ENCODE results near the gene IGFBP1.

The IGFBP1 gene

DNA sequence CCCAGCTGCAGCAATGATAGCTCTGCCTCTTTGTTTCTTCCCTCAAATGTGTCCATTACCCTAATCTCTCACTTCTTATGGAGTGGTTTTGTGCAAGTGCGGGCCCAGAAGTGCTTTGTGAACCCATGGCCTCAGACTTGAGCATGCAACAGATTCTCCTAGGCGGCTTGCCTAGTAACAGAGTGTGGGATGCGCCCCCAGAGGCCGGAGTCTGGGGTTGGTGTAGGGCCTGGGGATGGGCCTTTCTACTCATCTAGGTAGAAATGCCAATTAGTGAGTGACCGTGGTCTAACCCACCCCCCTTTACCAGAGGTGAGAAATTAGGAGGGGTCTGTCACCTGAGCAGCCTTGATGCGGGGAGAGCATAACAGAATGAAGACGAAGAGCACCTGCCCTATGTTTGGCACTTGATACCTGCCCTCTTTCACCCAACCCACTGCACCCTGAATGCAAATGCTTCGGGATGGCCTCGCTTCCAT, 7.0 kb upstream of the IGFBP1 start:
- no peak for DNase-seq

DNA sequence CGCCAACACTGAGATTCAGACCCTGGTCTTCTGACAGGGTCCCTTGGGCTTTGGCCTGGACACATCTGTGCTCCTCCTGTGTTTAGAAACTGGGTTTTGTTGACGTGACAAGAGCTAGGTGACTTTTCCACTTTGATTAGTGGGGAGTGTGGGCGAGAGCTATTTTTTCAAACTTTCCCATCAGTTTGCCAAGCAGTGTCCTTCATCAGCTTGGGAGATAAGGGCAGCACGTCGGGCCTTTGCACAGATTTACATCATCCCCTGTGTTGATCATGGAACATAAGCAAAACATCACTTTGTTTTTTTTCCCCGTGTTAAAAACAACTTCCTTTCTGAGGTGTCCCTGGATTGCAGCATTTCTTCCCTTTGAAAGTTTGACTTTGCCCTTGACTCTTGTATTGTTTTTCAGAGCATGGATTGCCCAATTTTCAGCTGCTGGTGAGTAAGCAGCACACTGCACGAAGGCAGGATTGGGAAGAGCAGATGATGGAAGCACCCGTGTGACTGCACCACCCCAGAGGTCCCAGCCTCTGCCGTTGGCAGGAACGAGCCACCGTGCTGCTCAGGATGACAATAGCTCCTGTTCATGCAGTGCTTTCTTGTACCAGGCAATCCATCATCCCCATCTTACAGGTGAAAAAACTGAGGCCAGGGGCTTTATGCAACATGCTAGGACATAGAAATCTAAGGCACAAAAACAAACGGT, 6.4 kb upstream of the IGFBP1 start:
- no peak for DNase-seq

DNA sequence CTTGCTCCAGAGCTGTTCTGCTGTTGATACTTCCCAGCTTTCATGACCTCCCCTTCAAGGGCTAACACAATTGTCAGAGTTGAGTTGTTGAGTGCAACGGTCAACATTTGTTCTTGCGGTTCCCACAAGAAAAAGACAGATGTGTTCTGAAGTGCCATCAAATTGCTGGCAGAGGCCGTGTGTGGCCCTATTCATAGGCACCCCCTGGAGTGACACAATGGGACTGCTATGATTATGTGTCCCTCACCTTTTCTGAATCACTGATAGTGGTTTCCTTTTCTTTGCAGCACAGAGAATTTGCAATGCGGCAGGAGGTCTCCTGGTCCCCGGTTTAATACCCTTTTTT, 5.8 kb upstream of the IGFBP1 start:
- no peak for DNase-seq

DNA sequence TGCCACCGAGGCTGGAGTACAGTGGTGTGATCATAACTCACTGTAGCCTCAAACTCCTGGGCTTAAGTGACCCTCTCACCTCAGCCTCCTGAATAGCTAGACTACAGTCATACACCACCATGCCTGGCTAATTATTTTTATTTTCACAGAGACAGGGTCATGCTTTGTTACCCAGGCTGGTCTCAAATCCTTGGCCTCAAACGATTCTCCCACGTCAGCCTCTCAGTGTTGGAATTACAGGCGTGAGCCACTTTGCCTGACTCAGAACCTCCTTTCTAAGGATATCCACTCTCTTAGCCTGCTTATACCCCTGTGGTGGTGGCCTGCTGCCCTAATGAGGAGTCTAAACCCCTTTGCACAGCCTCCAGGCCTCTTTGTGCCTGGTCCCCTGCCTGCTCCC, 4.2 kb upstream of the IGFBP1 start:
- no peak for DNase-seq

DNA sequence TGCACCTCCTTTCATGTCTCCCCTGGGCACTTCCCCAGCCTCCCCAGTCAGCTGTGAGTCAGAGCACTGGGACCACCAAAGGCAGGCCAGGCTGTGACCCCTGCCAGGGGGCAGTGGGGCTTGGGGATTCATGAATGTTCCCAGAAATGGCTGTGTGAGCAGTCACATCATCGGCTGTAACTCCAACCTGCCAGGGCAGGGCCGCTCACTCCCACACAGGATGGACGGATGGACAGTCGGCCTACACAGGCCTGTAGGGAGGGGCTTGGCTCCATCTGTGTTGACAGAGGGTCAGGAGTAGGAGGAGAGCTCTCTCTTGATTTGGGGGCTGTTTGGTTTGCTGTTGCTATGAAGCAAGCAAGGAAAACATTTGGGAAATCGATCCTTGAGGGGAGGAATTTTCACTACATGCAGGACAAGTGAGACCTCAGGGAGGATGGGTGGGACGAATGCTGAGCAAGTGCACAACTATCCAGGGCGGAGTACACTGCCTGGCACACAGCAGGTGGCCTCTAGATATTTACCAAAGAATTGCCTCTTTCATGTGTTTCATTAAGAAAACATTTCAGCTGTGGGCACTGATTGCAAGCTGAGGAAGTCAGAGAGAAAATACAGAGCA, 2.9 kb upstream of the IGFBP1 start:
- no peak for DNase-seq

DNA sequence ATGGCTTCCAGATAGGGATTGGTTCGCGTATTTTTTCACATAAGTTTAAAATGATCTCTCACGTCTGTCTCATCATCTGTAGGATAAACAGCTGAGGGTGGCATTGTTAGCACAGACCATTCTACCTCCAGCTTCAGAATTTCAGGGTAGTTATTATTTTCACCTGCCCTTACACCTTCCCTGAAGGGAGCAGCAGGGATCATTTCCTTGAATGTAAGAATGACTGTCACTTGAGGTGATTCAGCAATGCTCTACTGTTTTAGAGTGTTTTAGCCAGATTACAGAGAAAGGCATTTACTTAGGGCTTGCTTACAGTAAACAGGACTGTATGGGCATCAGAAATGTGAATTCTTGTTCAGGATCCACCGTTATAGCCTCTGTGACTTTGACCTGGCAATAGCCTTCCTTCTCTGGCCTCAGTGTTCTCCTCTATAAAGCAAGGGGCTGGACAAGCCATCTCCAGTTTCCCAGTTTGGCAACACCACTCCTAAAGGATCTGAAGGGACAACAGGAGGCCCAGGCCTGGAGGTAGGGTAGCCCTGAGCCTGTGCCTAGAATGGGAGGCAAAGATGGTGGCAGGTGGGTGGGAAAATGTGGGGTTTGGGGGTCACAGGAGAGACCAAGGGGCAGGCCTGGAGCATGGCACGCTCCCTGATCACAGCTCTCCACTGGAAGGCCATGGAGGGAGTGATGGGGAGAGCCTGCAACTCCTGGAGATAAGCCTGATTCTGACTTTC, 1.2 kb upstream of the IGFBP1 start:
- DNase-seq, result no peak

DNA sequence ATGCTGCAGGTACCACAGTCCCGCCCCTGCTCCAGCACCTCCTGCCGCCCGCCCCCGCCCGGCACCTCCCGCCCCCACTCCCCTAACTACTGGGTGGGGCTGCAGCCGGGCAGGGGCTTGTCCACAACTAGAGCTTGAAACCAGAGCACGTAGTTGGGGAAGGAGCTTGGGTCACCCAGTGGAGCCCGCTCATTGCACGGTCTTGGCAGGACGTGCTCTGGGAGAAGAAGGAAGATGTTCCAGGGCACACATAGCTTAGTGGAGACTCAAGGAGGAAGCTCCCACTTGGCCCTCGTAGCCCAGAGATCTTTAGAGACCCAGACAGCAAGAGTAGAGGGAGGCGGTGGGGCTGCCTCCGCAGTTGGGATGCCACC, 692 bp downstream of the IGFBP1 start:
- DNase-seq, result no peak

DNA sequence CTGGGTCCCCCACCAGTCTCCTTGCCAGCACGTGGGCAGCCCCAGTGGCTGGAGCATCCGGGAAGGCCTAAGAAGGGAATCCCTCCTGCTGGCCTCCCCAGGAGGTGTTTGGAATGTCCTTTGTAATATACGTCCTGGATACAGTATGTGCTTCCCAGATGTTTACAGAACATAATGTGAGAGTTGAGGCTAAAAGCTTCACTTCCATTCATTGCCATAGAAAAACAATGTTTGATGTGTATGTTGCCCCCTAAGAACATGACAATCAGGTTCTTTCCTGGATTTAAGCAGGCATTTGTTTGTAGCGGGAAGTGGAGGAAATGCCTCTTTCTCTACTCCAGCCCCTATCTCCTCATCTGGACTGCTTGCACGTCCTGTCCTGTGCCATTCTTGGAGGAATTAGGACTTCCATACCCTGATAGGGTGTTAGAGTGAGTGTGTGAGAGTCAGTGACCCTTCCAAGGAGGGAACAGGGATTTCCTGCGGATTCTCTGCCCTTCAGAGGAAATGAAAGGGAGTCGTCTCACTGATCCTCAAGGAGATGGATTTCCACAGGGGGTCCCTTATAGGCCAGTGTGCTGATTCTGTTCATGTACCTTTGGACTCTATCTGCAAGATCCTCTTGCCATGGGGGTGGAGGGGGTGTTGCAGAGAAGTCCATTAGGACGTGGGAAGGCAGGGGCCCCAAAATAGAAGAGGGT, 1.2 kb downstream of the IGFBP1 start:
- DNase-seq, result no peak

DNA sequence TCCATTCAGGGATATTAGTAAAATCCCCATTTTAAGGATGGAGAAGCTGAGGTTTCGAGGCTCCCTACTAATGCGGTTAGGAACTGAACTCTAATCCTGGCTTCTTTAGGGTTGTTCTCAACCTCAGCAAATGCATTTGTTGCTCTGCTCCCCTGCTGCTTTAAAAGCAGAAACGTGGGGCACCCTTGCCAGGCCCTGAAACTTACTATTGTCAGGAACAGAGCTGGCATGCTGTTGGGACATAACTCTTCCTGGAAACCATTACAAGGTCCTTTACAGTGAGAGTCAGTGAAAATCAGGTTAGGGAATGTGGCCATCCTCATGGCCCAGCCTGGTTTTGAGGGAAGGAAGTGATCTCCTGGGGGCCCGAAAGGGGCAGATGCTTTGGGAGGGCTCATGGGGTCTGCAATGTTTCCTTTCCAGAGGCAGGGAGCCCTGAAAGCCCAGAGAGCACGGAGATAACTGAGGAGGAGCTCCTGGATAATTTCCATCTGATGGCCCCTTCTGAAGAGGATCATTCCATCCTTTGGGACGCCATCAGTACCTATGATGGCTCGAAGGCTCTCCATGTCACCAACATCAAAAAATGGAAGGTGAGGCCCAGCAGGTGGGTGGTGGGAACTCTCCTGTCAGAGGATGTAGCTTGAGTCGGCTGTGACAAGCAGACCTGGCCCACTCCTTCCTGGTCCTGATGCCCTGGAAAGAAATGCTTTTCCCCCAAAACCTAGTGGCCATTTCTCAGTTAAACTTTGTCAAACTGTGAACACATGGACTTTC, 2.0 kb downstream of the IGFBP1 start:
- DNase-seq, result no peak

DNA sequence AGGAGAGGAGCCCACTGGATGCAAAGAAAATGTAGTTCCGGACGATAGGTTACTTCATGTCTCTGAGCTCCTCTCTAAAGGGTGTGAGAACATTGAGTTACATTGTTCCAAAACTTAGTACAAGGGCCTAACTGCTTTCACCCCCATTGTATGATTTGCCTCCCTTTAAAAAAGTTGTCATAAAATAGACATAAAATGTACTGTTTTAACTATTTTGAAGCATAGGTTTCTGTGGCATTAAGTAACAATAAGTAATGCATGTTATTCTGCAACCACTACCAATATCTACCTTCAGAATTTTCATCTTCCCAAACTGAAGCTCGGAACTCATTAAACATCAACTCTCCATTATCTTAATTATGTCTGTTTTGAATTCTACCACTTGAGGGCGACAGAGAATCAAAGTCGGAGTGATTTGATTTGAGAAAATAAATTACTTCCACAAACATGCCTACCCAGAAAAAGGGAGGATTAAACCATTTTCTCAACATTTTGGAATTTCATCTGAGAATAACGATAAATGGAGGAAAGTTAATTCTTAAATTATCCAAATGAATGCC, 2.7 kb downstream of the IGFBP1 start:
- peak; percentile 3 for DNase-seq

DNA sequence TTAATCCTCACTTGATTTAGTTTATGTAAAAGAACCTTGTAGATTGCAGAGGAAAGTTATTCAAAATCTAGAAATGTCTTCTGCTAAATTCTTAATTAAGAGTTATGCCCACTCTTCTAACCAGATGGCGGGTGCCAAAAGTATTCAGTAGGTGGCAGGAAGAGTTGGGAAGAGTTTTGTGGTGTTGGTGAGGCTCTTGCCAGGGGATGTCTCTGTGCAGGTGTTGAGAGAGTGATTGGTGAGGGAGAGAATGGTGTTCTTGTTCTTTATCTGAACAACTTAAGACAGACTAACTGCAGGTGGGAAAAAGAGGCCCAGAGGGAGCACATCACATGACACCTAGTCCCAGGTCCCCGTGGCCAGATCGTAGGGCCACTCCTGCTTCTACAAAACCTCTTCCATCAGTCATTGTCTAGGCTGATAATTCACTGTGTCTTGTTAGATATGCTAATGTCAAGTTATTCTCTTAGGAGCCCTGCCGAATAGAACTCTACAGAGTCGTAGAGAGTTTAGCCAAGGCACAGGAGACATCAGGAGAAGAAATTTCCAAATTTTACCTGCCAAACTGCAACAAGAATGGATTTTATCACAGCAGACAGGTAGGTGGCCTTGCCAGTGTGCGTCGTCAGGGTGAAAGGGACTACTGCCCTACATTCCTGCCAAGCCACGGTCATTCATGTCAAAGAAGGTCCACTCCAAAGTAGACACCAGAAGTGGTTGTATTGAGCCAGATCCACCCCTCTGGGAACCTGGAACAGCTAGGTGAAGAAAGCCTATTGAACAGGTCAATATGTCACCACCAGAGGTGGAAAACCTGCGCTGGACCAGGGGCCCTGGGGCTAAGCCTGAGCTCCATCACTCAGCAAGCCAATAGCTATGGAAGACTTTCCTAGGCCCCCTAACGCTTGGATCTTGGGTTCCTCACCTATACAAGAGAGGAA, 3.4 kb downstream of the IGFBP1 start:
- no peak for DNase-seq

DNA sequence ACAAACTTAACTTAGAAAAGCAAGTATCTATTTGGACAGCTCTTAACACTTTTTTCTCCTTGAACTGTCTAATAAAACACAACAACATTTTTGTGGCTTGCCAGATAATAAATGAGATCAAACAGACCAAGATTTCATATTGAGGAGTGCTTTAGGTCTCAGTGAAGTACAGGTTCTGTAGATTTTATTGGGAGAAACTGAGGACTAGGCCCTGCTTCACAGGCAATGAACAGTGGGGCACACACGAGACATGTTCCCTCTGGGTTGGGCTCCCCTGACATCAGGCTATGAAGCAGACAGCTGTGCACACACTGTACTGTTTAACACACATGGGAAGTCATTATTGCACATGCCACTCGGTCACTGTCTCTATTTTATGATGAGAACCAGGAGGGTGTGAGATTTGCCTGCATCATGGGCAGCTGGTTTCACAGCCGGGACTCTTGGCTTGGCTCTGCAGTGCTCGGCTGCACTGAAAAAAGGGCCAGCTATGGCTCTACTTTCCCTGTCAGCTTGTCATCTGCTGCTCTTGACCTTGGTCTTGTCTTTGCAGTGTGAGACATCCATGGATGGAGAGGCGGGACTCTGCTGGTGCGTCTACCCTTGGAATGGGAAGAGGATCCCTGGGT, 4.2 kb downstream of the IGFBP1 start:
- no peak for DNase-seq

DNA sequence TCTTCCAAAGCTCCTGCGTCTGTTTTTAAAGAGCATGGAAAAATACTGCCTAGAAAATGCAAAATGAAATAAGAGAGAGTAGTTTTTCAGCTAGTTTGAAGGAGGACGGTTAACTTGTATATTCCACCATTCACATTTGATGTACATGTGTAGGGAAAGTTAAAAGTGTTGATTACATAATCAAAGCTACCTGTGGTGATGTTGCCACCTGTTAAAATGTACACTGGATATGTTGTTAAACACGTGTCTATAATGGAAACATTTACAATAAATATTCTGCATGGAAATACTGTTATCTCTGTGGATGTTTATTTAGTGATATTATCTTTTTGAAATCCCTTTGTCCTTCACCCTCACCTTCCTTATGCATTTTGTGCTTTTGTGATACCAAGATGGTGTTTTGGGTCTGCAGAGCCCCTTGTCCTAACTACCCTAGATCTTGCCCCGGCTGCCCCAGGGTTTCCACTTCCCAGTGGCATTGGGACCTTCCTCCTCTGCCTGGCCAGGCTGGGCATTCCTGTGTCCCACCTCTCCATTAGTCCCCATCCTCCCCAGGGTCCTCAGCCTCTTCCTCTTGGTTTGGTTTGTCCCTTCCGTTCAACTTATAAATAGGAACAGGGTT, 5.2 kb downstream of the IGFBP1 start:
- no peak for DNase-seq

DNA sequence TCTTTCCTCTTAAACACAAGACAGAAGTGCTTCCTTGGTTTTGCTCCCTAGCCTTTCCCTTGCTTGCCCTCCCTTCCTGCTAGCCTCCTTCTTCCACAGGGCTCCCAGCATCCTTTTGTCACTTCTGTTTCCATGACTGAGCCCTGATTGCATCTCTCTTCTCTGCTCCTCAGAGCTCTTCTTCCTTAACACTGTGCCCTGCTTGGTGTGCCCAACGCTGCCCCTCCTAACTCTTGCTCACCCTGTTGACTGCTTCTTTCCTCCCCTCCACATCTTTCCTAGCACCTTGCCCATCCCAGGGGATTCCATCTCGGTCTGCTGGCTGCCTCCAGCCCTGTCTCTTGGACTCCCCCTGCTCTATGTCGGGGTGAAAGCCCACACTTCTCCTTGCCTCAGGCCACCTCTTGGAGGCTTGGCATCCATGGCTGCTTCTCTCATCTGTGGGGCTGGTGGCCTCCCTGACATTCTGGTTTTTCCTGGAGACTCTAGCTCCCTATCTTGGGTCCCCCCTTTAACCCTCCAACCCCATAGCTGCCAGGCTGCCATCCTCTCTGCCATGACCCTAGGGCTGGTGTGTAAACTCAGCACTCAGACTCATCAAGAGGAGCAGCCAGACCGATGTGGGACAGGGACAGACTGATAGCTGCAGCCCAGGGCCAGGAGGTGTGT, 5.8 kb downstream of the IGFBP1 start:
- DNase-seq, result no peak

DNA sequence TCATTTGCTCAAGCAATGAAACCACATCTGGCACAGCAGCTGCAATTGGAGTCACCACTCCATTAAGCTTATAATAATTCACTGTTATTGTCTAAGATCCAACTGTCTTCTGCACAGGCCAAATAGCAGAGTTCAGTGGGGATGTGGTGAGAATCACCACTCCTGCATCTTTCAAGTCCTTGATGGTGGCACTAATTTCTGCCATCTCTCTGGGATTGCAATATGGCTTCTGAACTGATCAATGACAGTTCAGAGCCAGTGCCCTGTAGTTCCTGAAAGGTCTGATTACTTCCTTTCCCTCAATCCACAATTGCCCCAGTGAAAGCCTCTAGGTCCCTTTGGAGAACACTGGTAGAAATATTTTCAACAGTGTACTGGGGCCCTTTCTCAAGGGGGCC, 6.4 kb downstream of the IGFBP1 start:
- no peak for DNase-seq

DNA sequence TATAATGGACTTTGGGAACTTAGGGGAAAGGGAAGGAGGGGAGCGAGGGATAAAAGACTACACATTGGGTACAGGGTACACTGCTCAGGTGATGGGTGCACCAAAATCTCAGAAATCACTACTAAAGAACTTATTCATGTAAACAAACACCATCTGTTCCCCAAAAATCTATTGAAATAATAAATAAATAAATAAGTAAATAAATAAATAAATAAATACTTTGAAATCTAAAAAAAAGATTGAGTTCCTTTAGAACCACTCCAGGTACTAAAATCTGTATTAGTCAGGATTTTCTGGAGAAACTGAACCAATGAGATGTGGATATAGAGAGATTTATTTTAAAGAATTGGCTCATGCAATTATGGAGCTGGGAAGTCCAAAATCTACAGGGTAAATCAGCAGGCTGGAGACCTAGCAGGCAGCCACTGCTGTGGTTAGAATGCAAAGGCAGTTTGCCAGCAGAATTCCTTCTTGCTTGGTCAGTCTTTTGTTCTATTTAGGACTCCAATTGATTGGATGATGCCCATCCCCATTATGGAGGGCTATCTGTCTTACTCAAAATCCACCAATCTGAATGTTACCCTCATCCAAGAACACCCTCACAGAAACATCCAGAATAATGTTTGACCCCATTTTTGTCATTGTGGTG, 8.9 kb downstream of the IGFBP1 start:
- no peak for DNase-seq

DNA sequence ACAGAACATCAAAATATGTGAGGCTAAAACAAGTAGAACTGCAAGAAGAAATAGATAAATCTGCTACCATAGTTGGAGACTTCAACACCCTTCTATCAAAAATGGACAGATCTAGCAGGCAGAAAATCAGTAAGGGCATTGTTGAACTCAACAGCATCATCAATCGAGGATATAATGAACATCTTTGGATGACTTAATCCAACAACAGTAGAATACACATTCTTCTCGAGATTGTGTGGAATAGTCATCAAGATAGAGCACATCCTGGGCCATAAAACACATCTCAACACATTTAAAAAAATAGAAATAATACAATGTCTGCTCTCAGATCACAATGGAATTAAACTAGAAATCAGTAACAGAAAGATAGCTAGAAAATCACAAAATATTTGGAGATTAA, 9.9 kb downstream of the IGFBP1 start:
- DNase-seq, result no peak

DNA sequence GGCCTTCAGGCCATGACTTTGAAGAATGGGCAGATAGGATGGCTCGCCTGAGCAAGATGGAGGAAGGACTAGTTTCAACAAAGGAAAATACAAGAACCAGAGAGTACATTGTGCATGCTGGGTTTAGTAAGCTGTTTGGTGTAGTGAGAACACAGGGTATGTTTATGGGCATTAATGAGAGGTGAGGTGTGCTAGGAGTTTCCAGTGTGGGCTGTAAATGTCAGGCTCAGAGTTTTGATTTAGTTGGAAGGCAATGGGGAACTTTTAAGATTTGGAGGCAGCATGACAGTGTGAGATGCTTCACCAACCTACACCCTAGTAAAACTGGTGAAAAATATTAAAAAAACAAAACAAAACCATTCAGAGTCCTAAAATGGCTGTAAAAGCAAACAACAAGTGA, 13.3 kb downstream of the IGFBP1 start:
- DNase-seq, result no peak

DNA sequence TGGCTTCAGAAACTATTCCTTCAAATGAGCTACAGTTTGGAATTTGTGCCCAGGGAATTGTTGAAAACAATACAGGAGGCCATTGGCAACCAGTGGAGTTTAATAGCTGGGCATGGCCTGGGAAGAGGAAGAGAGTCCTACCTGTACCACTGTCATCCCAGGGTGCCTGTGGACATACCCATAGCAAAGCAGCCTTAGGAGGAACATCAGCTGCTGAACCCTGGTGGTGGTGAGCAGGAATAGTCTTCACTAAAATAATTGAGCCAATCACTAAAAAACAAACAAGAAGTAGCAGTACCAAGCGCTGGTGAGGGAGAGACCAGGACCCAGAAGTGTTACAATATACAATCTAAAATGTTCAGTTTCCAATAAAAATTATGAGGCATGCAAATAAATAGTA, 14.5 kb downstream of the IGFBP1 start:
- no peak for DNase-seq

All from MV-4-11 (cell line).